HG03442 (cell line): ENCODE results near the gene TBL1Y.
"Not testable (repeated sequence)": the region's sequence is repeated elsewhere in the genome, so short reads cannot be mapped to it uniquely, and the experiment has no call there.

Experiments used
- ATAC-seq: cut with Tn5 transposase; IDR thresholded peaks from one replicate; pipeline ENCODE4 v1.9.1; 2021; ENCODE audit warnings: mild to moderate bottlenecking, moderate library complexity; ENCODE audit not compliant: unreplicated experiment

TBL1Y gene

GRCh38 chrY:6972271-6972887, 61.9 kb downstream of the TBL1Y start:
- no peak for ATAC-seq

GRCh38 chrY:6974971-6975370, 64.5 kb downstream of the TBL1Y start:
- no peak for ATAC-seq

GRCh38 chrY:6977783-6978182, 67.3 kb downstream of the TBL1Y start:
- no peak for ATAC-seq

- no peak for ATAC-seq
These were observed 72.7 kb downstream of the TBL1Y start for GRCh38 chrY:6983221-6983620.

- ATAC-seq, result no peak
These were observed 77.3 kb downstream of the TBL1Y start for GRCh38 chrY:6987811-6988210.

GRCh38 chrY:6989886-6990620, 79.6 kb downstream of the TBL1Y start:
- no peak for ATAC-seq

GRCh38 chrY:6992041-6992440, 81.5 kb downstream of the TBL1Y start:
- ATAC-seq, result no peak

- ATAC-seq, result no peak
These were observed 85.5 kb downstream of the TBL1Y start for GRCh38 chrY:6995987-6996386.

GRCh38 chrY:6997503-6998066, 87.1 kb downstream of the TBL1Y start:
- ATAC-seq, result no peak

- ATAC-seq, result peak; percentile 72
These were observed 89.4 kb downstream of the TBL1Y start for GRCh38 chrY:6999905-7000304.

- ATAC-seq, result no peak
These were observed 92.1 kb downstream of the TBL1Y start for GRCh38 chrY:7002581-7002980.

GRCh38 chrY:7007911-7008310, 97.4 kb downstream of the TBL1Y start:
- ATAC-seq, result no peak

GRCh38 chrY:7008578-7009355, 98.3 kb downstream of the TBL1Y start:
- no peak for ATAC-seq

- no peak for ATAC-seq
These were observed 102.6 kb downstream of the TBL1Y start for GRCh38 chrY:7013051-7013450.

GRCh38 chrY:7016521-7016920, 106.0 kb downstream of the TBL1Y start:
- no peak for ATAC-seq

GRCh38 chrY:7017244-7018080, 107.0 kb downstream of the TBL1Y start:
- peak; percentile 60 for ATAC-seq

- no peak for ATAC-seq
These were observed 128.5 kb downstream of the TBL1Y start for GRCh38 chrY:7039037-7039436.

- ATAC-seq, result no peak
These were observed 130.2 kb downstream of the TBL1Y start for GRCh38 chrY:7040662-7041061.

GRCh38 chrY:7041983-7042382, 131.5 kb downstream of the TBL1Y start:
- no peak for ATAC-seq

GRCh38 chrY:7052461-7052860, 142.0 kb downstream of the TBL1Y start:
- not testable (repeated sequence) for ATAC-seq

- ATAC-seq, result no peak
These were observed 146.4 kb downstream of the TBL1Y start for GRCh38 chrY:7056886-7057285.
